NB4 (cell line): Measurements from ENCODE around the gene DPH3.

Experiments used
- DNase-seq: peaks from one replicate; pipeline ENCODE4 v3.0.0; 2010; ENCODE audit warnings: low read depth
- H3K4me3 ChIP-seq: one replicate; pipeline ENCODE4 v1.5.1; 2011; ENCODE audit warnings: mild to moderate bottlenecking, low read depth, low read length, moderate library complexity
- MYC ChIP-seq: IDR thresholded peaks from 2 replicates; pipeline ENCODE4 v1.6.1; 2011; ENCODE audit warnings: low read depth, low read length
- POLR2A ChIP-seq: IDR thresholded peaks from 2 replicates; pipeline ENCODE4 v1.6.1; 2011; ENCODE audit warnings: mild to moderate bottlenecking; ENCODE audit not compliant: insufficient read length; ENCODE audit errors: extremely low read depth
- TF ChIP-seq, protein P1 (sequence below): IDR thresholded peaks from 2 replicates; pipeline ENCODE4 v1.6.1; 2011; ENCODE audit warnings: low read depth, low read length
- TF ChIP-seq, protein P2 (sequence below): IDR thresholded peaks from one replicate; pipeline ENCODE4 v1.5.1; 2012; ENCODE audit warnings: low read depth, low read length

Gene DPH3

DNA sequence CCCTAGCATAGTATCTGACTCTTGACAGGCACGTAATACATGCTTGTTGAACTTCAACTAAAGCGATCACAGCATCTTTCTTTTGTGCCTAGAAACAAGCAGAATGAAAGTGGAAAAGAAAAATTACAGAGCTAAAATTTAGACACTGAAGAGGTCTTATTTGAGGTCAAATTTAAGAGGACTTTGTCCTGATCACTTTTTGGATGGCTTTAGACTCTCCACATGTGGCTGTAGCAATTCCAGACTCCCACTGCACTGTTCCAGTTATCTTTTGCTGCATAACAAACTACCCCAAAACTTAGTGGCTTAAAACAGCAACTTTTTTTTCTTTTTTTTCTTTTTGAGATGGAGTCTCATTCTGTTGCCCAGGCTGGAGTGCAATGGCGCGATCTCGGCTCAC, 23.5 kb downstream of the DPH3 start:
- H3K4me3 ChIP-seq = no peak overlapping the region
- no peak for DNase-seq

DNA sequence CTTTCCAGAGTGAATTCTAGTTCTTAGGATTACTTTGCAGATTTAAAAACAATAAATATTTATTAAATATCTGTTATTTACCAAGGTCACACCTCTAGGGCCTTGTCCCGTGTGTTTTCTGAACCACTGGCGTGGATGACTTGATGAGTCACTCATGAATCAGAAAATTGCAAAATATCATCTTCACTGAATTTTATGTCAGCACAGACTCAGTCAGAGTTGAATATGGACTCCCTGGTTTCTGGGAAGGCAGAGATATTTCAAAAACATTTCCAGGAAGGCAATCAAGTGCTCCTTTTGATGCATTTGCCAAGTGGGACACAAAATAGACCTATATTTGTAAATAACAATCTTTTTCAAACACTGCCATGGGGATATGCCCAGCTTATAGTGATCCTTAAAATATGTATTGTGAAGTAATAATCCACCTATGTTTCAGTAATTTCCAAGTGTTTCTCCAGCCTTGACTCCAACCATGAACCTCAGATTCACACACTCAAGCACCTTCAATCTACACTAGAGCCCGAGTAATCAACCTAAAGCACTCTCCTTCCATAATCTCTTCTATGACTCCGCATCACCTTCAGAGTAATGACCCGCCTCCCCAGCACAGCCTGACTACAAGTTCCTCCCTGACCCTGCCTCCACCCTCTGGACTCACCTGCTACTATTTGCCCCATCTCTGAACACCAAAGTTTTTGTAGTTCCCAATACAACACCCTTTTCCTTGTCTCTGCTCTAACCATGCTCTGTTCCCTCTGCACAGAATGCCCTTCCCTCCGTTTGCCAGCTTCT, 24.3 kb downstream of the DPH3 start:
- TF ChIP-seq, protein P1, sequence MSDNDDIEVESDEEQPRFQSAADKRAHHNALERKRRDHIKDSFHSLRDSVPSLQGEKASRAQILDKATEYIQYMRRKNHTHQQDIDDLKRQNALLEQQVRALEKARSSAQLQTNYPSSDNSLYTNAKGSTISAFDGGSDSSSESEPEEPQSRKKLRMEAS = no peak
- TF ChIP-seq, protein P2, sequence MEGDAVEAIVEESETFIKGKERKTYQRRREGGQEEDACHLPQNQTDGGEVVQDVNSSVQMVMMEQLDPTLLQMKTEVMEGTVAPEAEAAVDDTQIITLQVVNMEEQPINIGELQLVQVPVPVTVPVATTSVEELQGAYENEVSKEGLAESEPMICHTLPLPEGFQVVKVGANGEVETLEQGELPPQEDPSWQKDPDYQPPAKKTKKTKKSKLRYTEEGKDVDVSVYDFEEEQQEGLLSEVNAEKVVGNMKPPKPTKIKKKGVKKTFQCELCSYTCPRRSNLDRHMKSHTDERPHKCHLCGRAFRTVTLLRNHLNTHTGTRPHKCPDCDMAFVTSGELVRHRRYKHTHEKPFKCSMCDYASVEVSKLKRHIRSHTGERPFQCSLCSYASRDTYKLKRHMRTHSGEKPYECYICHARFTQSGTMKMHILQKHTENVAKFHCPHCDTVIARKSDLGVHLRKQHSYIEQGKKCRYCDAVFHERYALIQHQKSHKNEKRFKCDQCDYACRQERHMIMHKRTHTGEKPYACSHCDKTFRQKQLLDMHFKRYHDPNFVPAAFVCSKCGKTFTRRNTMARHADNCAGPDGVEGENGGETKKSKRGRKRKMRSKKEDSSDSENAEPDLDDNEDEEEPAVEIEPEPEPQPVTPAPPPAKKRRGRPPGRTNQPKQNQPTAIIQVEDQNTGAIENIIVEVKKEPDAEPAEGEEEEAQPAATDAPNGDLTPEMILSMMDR = no peak
- no peak for TF ChIP-seq MYC
- TF ChIP-seq POLR2A = no peak
- no peak overlapping the region for H3K4me3 ChIP-seq
- DNase-seq = peak; percentile 40

More for the DNA sequence above, 23.5 kb downstream of the DPH3 start:
- TF ChIP-seq MYC = no peak
- no peak for TF ChIP-seq POLR2A
- TF ChIP-seq, protein P1 = no peak
- TF ChIP-seq, protein P2 = no peak

DNA sequence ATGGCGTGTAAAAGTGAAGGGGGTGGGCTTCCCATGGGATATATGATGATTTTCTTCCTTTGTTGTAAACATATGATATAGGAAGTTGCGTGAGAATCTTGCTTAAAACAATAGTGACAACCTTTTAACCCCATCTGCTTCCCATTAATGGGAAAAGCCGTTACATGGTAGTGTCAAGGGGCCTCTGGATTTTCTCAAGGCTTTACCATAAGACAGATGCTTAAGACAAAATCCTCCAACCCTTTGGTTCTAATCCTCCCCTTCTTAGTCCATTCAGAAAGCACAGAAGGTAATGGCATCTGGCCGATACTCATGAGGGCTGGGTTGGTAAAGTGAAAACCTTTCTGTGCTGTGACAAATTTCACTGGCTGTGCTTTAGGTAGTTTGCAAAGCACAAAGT, 25.0 kb downstream of the DPH3 start:
- DNase-seq = no peak
- TF ChIP-seq MYC = no peak
- TF ChIP-seq, protein P2 = no peak
- TF ChIP-seq, protein P1 = no peak
- TF ChIP-seq POLR2A = no peak
- H3K4me3 ChIP-seq = no peak overlapping the region

DNA sequence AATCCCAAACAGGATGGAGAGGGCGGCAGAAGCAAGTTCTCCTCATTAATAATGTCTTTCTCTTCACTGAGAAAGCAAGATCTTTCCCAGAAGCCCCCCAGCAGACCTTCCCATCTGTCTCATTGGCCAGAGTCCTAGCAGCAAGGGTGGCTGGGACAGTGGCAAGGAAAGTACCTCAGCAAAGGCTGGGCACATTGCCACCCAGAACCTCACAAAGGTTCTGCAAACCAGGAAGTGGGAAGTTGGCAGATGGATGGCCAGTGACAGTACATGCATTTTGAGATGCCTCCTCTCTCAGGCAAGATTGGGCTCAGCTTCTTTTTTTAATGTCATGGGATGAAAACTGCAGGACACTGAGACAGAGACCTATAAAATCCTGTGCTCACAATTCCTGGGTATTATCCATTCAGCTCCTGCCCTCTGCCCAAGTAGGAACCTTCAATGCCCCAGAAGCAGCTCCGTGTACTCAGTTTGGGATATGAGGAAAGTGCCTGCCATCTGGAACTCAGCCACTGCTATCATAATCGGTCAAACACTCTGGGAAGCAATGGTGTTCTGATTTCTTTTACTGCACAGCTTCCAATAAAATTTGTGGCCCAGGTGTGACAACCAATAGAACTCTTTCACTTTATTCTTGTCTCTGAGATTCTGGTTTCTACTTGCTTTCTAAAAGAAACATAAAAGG, 25.5 kb downstream of the DPH3 start:
- H3K4me3 ChIP-seq = no peak overlapping the region
- DNase-seq = no peak
- TF ChIP-seq POLR2A = no peak
- TF ChIP-seq, protein P1 = no peak
- TF ChIP-seq, protein P2 = no peak

DNA sequence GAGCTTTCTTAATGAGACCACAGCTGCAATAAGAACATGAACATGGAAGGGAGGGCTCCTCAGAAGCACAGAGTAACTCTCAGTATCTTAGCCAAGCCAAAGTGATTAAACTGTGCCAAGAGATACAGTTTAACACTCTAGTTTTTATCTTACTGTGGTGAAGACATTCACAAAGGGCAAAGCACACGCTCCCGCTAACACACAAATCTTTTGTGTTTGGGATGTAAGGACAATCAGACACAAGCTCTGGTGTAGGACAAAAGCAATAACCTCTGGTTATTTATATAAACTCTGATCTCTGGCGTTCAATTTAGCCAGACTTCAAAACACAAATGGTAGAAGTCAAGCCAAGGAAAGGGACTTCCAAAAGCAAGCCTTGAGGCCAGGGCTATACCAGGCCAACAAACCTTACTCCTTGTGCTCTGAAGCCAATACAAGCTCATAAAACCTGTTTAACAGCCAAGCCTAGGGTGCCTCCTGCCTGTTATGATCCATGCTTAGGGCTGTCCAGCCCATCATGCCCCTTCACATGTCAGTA, 27.8 kb downstream of the DPH3 start:
- TF ChIP-seq POLR2A (no peak), MYC (no peak)
- TF ChIP-seq, protein P1 = no peak
- TF ChIP-seq, protein P2 = no peak
- no peak overlapping the region for H3K4me3 ChIP-seq
- no peak for DNase-seq
